HG02938 (cell line): Measurements from ENCODE around the gene LRRTM2.
"Not testable (repeated sequence)": the region's sequence is repeated elsewhere in the genome, so short reads cannot be mapped to it uniquely, and the experiment has no call there.

Source experiments
- ATAC-seq: cut with Tn5 transposase; IDR thresholded peaks from one replicate; pipeline ENCODE4 v1.9.1; 2021; ENCODE audit warnings: mild to moderate bottlenecking, moderate library complexity; ENCODE audit not compliant: unreplicated experiment

Gene LRRTM2

DNA sequence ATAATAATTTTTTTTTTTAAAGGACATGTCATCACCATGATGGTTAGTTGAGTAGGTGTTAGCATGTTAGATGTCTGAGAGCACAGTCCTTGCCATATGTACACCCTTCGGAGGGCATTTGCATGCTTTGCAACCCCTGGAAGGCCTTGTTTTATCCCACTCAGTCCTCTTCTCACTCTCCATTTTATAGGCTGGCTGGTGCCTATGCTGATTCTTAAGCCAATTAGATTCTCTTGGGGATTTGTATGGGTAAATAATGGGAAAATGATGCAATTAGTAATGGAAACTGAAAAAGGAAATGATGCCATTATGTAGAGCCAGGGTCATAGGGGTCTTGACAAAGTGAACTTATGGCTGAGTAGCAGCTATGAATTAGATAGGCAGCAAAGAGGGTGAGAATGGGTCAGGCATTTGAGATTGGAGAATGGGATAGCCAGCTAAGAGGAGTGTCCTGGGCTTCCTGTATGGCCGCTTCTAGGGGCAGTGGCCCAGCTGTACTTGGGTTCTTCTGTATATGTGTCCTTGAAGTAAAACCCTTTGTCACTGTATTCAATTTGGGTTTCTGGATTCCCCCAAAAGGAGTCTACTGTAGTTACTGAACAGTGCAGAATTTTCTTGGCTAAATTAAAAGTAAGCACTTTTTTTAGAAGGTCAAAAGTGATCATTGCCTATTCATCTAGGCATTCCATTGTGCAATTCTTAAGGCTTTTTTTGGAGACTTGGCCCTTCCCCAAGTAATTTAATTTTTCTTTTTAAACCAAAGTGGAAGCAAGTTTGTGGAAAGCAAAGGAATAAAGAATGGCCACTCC is 31.6 kb downstream of the LRRTM2 start:
- no peak for ATAC-seq

DNA sequence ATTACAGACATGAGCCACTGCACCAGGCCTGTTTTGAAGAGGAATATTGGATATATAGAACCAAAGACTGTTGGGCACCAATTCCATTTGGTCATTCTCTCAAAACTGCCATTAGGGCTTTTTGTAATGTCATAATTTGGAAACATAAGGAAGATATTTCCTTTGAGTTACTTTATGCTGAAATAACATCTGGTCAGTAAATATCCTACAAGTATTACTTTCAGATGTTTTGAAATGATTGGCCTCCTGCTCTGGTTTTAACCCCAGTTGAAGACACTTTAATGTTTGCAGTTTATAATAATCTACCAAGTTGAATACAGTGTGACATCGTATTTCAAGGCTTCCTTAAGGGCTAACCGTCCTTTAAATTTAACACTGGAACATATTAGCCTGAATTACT is 33.6 kb downstream of the LRRTM2 start:
- ATAC-seq: no peak

- no peak for ATAC-seq
Observed at GRCh38 chr5:138840103-138840502, 35.0 kb downstream of the LRRTM2 start.

- ATAC-seq: no peak
Observed at GRCh38 chr5:138837160-138837559, 38.0 kb downstream of the LRRTM2 start.

- not testable (repeated sequence) for ATAC-seq
Observed at GRCh38 chr5:138834853-138835252, 40.3 kb downstream of the LRRTM2 start.

GRCh38 chr5:138833726-138834480 is 41.2 kb downstream of the LRRTM2 start:
- no peak for ATAC-seq

DNA sequence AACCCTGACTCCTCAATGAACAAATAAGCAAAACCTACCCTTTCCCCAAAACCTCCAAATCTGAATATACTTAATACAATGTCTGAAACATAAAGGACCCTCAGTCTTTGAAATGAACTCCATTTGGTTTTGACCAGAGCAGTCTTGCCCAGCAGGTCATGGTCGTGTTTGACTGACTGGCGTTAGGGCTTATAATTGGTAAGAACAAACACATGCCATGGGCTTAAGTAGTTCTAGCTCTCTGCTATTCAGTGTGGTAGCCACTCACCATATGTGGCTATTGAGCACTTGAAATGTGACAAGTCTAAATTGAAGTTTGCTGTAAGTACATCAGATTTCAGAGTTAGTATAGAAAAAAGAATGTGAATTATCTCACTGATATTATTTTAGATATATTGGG is 42.1 kb downstream of the LRRTM2 start:
- ATAC-seq: no peak

DNA sequence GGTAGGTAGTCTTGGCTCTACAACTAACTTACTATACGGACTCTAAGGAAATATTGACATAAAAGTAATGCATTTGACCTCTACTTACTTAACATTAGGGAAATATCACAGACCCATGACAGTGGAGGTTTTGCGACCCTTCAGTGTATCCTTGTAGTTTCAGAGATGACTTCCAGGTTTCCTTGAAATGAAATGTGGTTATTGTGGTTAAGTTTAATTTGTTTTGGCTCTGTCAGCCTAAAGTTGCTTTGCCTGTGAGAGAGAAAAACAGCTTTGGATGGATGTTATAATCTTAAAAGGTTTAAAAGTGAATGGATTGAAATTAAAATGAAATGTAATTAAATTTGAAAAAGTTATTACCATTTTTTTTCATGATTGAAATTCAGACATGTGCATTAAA is 42.9 kb downstream of the LRRTM2 start:
- ATAC-seq: no peak

- no peak for ATAC-seq
Observed at GRCh38 chr5:138831703-138832102, 43.4 kb downstream of the LRRTM2 start.

DNA sequence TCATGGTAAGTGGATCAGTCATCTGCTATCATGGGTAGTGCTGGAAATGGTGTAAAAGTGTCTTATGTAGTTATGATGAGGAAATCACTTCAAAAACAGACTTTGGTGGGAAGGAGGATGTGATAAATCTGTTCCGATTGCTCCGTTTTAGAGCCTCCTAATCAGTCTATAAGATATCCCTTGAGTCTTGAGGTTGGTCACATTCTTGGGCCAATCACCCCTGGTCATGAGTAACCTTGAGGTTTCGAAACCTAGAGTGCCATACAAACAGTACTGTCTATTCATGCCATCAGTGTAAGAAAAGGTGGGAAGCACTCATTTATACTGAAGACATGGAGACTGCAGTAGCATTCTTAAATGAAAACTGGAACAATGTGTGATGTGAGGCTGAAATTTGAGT is 45.8 kb downstream of the LRRTM2 start:
- ATAC-seq: no peak

GRCh38 chr5:138828556-138828955 is 46.6 kb downstream of the LRRTM2 start:
- no peak for ATAC-seq

GRCh38 chr5:138824924-138825863 is 49.9 kb downstream of the LRRTM2 start:
- no peak for ATAC-seq

DNA sequence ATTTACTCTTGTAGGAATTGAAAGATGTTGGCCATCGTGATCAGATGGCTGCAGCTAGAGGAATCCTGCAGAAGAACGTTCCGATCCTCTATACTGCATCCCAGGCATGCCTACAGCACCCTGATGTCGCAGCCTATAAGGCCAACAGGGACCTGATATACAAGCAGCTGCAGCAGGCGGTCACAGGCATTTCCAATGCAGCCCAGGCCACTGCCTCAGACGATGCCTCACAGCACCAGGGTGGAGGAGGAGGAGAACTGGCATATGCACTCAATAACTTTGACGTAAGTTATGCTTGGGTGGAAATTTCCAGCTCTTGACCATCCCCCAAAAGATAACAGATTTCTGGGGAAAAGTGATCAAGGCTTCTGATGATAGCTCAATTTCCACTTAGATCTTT is 50.6 kb downstream of the LRRTM2 start:
- no peak for ATAC-seq

GRCh38 chr5:138820695-138821094 is 54.4 kb downstream of the LRRTM2 start:
- no peak for ATAC-seq

GRCh38 chr5:138819081-138819480 is 56.1 kb downstream of the LRRTM2 start:
- ATAC-seq: no peak
